Activated T-helper 1 cell treated with Interleukin-2 at 50 U/mL for 16 hours (primary cell): ENCODE measurements around the gene CFAP100.

Source experiments
- DNase-seq: peaks from one replicate; pipeline ENCODE4 v3.0.0-alpha.2; 2020; ENCODE audit warnings: low read depth

The CFAP100 gene

DNA sequence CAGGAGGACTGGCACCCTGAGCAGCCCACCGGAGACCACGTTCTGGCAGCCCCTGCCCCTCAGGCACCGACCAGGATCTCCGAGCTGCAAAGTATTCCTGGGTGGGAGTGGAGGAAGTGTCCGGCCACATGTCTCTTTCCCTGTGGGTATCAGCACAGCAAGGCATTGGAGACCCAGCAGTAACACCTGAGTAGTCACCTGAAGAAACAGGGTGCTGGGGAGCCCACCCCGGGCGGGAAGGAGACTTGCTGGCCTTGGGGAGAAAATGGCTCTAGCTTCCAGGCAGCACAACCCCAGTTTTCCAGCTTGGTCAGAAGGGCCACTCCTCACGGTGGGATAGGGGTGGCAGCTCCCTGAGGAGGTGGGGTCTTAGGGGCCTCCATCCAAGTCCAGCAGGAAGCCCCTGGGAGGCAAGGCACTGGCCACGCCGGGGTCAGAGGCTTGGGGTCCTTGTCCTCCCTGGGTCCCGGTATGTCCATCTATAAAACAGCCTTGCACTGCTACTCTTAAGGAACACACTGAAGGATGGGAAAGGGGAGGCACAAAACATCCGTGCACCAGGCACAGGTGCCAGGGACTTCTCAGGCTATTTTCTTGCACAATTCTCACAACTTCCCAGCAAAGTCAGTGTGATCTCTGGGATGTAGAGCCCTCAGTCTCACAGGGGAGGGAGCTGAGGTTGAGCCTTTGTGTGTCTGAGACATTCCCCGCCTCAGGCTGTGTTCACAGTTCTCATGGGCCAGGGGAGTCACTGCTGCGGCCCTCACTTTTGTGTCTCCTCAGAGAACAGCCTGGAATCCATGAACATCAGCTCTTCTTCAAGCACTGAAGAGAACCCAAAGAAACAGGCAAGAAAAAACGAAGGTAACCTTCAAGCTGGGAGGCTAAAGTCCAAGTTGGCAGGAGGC lies 11.9 kb downstream of the CFAP100 start:
- DNase-seq, result no peak

DNA sequence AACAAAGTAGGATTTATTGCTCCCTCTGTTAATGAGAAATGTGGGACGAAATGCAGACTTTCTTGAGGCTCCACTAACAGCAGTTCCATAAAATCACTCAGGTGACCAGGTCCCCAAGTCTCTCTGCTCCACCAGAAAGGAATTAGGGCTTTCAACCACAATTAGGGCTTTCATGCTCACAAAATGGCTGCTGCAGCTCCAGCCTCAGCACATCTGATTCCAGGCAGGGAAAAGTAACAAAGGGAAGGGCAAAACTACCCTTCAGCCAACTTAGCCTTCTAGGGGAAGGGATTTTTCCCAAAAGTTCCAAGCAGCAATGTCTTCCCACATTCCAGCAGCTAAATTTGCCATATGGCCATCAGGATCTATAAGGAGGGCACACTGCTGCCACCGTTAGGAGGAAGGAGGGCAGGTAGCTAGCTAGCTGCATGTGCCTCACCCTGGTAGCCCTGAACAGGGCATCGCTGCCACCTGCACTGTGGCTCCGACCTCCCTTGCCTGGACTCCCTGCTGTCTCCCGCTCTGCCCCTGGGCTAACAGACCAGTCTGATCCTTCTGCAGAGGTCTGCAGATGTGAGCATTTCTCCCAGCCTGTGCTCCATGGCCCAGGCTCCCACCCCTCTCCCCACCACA lies 12.8 kb downstream of the CFAP100 start:
- DNase-seq, result no peak

DNA sequence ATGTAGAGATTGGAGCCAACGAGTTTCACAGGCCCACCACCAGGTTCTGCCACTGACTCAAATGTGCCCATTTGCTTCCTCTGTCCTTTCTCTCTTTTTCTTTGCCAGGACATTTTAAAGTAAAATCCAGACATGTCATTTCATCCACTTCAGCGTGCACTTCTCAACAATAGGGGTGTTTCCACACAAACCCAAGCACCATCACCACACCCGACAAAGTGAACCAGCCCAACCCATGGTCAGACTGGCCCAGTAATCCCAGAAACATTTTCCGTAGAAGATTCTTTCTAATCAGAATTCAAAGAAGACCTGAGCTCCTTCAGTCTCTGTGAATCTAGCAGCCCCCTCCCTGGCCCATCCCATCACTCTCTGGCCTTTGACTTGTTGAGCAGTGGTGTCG lies 13.4 kb downstream of the CFAP100 start:
- DNase-seq, result no peak

DNA sequence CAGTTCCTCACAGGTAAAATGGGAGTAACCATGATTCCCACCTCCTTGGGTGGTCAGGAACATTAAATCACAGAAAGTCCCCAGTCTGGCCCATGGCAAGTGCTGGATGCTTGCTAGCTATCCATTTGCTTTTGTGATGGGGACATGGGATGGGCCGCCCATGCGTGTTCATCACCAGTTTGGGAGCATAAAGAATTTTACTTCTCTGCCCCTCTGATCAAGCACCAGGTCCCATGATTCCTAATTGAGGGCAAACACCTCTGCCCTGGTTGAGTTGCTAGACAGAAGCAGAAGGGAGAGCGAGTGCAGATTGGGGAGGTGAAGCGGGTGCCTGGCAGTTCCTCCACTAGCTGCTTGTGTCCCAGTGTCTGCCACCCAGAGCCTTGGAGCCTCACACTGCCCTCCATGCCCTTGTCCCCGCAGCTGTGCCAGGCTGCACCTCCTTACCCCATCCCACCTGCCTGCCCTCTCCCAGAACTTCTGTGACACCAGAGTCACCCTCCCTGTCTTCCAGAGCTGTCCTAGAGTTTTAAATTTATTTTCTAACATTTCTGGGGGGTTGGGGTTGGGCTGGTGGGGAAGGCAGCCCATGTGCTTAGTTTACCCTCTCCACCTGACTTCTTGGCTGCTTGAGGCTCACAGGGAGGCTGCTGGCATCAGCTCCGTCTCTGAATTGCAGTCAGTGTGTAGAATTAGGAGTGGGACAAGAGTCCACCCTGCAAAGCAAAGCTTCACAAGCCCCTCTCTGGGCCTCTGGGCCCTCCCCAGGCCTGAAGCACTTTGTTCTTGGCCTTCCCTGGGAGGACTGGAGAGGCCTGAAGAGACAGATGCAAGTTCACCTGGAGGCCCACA lies 18.4 kb downstream of the CFAP100 start:
- DNase-seq, result no peak

DNA sequence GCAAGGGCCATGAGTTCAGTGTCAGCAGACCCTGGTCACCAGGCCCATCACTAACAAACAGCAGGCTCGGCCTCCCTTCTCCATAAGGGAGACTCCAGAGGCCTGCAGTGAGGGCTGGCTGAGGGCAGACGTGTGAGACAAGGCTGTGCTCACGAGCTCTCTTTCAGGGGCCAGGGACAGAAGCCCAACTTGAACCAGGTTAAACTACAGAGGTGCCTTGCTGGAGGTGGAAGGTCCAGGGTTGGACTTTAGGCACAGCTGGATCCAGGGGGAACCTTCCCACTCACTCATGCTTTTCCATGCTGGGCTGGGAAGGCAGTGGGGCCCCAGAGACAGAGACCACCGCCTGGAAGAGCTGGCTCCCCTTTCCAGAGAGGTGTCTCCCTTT lies 19.0 kb downstream of the CFAP100 start:
- DNase-seq, result no peak

DNA sequence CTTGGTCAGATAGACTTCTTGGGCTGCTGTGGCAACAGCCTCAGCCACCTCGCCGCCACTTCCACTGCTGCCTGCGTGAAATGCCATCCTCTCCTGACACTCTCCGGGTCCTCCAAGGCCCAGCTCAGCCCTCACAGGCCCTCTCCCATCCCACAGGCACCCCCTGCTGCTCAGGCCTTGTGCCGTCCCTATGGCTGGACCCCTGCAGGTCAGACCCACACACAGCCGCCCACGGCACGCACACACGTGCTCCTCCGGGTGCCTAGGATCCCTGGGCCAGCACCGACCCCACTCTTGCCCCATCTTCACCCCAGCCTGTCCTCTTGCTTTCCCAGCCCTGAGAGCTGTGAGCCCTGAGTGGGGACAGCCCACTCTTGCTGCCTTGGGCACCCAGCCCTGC lies 19.7 kb downstream of the CFAP100 start:
- no peak for DNase-seq

DNA sequence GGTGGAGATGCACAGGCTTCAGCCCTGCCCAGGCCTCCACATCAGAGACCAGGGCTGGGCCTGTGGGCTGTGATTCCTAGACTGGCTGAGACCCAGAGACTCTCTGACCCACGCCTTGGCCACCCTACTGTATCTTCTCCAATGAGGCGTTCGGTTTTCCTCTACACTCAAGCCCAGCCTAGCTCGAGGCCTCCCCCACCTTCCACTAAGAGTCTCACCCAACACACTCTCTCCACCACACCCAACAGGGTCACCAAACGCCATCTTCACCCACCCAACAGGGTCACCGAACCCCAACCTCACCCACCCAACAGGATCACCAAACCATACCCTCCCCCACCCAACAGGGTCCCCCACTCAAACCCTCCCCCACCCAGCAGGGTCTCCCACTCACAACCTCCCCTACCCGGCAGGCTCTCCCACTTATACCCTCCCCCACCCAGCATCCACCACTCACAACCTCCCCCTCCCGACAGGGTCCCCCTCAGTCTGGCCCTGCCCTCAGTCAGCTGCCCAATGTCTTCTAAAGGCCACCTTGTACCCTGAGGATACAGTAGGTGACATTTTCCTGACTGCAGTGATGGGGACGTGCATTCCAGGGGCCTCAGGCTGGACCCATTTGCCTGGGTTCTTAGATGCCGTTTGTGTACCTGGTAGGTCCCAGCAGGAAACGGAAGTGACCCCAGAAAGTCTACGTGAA lies 20.4 kb downstream of the CFAP100 start:
- no peak for DNase-seq

DNA sequence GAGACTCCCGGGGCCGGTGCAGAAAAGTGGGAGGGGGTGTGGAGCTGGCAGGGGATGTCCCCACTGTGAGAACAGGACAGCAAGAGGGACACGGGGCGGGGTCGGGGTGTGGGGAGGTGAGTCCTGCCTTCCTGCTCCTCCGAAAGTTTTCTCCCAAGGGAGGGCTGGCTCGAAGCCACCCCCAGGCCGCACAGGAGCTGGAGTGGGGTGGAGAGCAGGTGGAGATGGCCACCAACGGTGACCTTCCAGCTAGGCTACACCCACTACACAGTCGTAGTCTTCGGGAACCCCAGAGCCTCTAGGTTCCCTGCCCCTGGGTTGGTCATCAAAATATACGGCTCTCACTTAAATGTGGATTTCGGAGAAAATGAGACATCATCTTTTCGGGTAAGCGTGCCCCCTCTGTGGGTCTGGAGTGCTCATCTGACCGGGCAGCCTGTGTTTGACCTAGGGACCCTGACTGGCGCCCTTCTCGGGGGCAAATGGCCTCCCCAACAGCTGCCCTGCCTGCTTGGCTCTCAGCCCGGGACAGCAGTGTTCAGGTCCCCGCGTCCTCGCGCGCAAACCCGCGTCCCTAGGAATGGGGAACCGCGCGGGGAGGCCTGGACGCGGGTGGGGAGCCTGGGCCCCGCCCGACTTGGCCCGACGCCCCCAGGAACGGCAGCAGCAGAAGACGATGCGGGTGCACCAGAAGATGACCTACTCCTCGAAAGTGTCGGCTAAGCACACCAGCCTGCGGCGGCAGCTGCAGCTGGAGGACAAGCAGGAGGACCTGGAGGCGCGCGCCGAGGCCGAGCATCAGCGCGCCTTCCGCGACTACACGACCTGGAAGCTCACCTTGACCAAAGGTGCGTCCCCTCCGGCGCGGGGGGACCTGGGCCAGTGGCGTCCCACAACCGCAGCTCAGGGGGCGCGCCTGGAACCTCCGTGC lies 21.2 kb downstream of the CFAP100 start:
- no peak for DNase-seq

DNA sequence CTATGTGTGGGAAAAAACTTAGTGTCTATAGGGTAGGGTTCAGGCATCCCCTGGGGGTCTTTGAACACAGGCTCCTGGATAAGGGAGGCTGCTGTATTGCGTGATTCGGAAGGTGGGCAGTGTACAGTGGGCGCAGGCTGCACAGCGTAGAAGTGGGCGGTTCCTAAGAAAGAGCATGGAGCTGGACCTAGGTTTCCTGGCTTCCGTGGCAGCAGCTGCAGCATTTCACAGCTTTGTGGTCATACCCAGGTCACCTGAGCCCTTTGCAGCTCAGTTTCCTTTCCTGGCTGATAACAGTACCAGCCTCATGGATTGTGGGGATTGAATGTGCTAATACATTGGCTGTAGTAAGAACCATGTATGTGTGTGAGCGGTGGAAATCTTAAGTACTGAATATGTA lies 22.2 kb downstream of the CFAP100 start:
- DNase-seq, result no peak

DNA sequence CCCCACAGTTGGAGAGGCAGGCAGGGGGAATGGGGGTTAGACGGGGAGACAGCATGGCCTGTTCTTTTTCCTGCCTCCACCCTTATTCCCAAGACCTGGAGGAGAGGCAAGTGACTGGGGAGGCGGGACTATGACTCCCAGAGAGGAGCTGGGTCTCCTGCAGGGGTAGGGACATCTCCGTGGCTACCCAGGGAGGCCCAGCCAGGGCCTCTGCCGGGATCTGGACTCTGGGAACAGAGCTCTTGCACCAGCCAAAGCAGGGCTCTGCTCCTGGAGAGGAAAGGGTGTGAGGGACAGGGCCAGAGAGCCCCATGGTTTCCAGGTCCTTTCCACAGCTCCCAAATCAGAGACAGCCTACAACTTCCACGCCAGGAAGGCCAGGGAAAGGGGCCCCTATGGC lies 22.8 kb downstream of the CFAP100 start:
- DNase-seq, result no peak

DNA sequence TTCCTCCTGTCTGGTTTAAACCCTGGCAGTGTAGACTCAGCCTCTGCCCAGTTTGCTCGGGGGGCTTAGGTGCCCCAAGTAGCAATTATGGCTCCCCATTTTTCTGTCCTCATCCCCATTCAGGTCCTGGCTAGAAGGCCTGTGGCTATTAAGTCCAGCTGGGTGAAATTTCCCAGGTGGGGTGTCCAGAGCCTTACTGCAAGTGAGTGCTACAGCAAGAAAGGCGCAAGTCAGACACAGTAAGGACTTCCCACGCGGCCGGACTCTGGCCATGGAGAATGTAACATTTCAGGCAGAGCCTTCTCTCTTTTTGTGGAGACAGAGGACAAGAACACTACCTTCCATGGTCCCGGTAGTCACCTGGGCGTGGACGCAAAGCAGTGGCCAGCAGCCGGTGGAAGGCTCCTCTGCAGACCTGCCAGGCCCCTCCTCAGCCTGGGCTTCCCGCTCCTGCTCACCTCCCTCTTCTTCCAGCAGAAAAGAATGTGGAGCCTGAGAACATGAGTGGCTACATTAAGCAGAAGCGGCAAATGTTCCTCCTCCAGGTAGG lies 23.3 kb downstream of the CFAP100 start:
- DNase-seq, result no peak

DNA sequence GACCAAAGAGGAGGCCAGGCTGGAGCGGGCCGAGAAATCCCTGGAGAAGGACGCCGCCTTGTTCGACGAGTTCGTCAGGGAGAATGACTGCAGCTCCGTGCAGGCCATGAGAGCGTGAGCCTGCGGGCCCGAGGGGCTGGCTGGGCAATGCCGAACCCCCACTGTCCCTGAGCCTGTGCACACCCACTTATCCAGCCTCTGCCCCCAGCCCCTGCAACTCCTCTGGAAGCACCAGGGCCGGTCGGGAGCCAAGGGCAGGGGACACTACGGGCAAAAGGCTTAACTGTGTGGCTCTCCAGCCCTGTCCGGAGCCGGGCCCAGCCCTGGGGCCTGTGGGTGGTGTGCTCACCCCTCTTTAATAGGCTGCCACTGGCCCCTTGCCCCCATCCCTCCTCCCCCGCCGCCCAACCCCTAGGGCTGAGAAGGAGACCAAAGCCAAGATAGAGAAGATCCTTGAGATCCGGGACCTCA lies 24.0 kb downstream of the CFAP100 start:
- DNase-seq, result no peak

DNA sequence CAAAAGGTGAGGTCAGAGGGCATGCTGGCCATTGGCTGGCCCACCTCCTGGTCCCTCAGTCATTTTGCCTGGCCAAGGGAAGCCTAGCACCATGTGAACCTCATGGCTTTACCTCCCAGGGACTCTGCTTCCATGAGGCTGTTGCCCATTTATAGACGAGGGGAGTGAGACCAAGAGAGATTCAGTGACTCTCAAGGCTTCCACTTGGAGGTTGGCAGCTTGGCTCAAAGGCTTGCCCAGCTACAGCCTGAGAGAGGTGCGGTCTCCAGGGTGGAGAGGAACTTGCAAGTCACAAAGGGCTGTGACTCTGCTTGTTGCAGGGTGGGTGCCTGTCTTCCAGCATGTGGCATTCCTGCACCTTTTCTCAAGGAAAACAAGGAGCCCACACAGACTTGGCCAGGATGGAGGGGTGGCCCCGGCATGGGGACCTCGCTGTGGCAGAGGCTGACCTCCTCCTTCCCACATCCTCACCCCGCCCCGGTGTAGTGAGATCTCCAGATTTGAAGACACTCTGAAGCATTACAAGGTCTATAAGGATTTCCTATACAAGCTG lies 24.5 kb downstream of the CFAP100 start:
- DNase-seq, result no peak

DNA sequence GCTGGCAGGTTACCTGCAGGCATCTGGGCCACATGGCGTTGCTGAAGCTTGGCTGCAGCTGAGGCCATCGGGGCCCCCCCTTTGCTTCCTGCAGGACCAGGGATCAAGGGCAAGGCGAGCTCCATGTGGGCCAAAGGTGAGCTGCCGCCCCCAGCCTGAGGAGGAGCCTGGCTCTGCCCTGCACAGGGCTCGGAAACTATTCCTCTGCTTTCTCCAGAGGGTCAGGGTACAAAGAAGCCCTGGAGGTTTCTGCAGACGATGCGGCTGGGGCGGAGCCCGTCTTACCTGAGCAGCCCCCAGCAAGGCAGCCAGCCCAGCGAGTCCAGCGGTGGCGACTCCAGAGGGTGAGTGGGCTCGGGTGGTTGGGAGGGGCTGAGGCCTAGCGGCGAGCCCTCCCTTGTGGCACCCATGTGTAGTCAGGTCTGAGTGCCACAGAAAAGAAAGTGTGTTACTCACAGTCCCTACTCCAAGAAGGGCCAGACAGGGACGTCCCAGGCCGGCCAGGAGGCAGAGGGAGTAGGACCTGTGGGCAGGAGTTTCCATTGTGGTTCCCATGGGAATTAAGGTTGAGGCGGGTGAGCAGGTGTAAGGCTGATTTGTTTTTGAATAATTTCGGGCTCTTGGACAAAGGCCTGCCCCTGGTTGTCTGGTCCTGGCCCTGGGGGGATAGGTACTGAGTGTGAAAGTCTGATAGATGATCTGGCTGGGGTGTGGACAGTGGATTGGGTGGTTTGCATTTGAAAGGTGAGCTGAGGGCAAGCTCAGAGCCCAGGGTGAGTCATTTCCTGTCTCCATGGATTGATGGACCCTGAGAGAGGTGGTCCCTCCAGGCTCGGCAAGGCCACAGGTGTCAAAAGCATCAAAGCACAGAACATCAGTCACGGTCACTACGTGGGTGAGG lies 25.4 kb downstream of the CFAP100 start:
- DNase-seq, result no peak

DNA sequence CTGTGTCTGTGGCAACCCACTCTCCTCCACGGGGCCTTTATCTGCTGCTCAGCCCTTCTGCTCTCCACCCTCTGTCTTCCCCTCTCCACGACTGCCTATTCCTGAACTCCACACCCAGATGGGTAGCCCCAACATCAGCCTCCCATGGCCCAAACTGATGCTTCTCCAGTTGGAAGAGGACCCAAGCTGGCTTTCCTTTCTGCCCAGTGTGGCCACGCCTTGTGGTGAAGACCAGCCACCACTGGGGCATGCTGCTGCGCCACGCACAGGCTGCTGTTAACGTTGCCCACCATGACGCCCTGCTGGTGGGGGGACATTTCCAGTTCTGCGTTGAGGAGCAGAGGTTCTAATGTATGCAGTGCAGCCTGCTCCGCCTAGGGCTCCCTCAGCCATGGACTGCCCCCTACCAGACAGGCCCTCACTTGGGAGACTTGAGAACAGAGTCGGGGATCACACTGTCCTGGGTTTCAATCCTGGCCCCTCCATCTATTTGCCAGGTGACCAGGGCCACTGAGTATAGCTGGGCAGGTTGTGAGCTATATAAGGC lies 26.9 kb downstream of the CFAP100 start:
- DNase-seq, result no peak

DNA sequence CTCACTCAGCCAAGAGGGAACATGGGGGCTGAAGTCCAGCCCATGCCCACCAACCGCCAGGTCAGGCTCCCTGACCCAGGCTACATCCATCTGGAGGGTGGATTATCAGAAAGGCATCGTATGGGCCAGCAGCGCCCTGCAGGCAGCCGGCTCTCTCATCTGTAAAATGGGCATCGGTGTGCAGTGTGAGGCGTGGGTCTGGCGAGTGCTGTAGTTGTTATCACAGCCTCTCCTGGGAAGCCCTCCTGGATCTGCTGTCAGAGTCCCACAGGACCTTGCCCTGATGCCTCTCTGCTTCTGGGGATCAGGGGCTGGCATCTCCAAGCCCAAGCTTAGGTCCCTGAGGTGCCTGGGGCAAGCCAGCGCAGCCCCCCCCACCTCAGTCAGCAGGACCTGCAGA lies 27.4 kb downstream of the CFAP100 start:
- DNase-seq, result no peak

DNA sequence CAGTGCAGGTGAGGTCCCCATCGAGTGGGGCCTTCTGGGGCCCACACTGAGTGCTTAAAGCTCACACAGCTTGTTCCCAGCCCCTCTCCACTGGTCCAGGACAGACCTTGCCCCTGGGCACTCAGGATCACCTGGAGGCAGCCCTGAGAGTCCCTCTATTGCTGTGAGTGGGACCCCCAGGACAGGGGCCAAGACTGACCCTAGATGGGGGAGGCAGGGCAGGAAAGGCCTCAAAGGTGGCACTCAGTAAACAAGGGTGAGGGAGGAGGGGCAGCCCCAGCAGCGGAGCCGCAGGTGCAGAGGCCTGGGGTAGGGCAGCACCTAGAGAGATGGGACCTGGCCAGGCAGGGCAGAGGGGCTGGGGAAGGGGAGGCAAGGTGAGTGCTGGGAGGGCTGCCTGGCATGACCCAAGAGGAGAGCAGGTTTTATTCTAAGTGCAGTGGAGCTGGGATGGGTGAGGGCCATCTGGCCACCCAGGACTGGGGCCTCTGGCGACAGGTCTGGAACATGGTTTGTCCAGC lies 27.9 kb downstream of the CFAP100 start:
- DNase-seq, result no peak

DNA sequence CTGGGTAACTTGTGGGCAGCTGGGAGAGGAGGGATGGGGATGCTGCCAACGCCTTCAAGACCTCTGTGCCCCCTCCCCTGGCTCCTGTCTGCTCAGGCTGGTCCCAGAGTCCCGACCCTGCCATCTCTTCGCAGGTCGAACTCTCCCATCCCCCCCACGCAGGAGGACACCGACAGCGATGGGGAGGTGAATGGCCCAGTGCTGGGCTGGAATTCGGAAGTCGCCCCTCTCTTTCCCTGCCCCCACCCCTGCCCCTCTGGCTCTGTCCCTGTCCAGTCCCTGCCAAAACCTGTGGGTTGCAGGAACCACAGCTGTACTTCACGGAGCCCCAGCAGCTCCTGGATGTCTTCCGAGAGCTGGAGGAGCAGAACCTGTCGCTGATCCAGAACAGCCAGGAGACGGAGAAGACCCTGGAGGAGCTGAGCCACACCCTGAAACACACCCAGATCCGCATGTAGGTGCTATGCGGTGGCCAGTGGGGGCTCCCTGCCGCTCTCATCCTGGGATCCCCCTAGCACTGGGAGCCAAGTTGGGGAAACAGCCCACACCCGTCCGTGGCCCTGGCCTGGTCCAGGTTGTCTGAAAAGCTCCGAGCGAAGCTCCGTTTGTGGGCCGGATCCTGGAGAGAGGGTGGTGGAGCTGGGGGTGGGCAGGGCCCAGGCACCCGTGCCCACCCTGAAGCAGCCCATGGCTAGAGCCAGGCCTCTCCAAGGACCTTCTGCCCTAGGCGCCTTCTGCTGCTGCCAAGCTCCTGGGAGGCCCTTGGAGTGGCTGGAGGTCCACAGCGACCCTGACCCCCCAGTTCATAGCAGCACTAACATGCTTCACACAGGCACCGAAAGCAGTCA lies 28.7 kb downstream of the CFAP100 start:
- DNase-seq, result no peak
